Fibroblast of upper back skin (primary cell): ENCODE results near the gene CSTPP1.
"Not testable (repeated sequence)": the region's sequence is repeated elsewhere in the genome, so short reads cannot be mapped to it uniquely, and the experiment has no call there.

ENCODE experiments used
- DNase-seq: peaks from one replicate; pipeline ENCODE4 v3.0.0-alpha.2; 2013

Gene CSTPP1

DNA sequence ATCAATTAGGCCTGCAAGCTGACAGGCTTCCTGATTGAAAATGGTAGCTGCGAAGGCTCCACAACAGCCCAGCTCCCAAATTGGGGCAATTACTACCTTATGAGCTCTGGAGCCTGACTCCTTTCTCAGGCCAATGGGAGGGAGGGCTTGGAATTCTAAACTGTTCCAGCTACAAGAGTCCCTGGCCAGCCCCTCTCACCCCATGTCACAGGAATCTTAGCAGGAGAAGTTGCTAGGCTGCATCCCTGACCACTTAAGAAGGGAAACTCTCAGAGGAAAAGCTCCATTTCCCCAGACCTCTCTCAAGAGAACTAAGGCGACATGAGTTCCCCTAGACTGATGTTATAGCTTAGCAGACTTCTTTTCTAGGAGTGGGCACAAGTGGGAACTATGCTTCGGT is 23.1 kb upstream of the CSTPP1 start:
- DNase-seq: no peak

DNA sequence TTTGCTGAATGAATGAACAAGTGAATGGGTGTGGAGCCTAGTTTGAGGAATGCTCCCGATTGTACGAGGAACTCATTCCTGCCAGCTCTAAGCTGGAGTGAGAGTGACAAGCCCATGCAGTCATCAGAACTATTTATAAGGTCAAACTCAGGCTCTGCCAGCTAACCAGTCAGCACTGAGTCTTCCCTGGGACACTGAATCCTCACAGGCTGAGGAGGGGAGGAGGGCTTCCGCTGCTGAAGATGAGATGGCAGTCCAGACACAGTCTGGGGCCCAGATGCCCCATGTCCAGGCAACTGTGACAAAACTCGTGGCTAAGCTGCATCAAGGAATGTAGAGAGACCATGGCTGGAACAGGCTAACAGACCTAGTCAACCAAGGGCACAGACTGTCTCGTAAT is 22.2 kb upstream of the CSTPP1 start:
- DNase-seq: peak; percentile 40

DNA sequence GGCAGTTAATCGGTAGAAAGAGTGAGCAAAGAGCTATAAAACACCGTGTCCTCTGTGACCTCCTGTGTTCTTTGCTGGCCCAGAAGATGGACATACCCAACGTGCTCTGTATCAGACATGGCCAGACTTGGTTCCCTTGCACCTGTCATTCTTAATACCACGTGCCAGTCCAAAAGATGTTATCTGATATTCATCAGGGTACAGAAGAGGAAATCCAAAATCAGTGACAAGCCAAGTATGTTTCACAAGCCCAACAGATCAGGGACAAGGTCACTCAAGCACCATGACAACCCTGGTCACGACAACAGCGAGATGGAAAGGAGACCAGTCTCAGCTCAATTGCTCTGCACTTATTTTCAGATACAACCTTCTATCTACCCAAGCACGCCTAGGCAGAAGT is 21.7 kb upstream of the CSTPP1 start:
- no peak for DNase-seq

DNA sequence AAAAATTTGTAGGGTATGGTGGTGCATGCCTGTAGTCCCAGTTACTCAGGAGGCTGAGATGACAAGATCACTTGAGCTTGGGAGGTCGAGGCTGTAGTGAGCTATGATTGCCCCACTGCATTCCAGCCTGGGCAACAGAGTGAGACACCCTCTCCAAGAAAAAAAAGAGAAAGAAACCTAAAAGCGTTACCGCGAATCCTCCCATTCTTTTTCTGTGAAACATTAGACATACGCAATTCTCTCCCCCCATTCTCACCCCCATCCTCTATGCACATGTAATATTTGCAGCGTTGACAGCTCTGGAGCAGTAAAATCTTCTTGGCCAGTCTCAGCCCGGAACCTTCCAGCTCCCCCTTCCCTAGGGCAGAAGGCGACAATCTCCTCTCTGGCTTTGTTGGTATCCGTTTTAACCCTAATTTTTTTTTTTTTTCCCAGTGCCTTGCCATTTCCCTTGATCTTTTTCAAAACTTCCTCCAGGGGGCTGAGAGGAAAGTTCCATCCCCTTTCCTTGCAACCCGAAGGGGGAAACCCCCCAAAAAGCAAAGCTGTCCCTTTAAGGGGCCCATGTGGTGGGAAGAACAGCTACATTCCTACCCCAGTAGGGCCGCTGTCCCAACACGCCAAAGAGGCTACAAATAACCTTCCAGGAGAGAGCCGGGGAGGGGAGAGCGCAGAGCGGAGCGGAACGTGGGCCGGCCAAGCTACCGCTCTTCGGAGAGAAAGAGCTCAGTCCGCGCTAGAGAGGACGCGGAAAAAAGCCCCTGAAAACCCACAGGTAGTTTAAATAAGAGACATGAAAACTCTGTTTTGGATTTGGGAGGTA is 20.1 kb upstream of the CSTPP1 start:
- DNase-seq: peak; percentile 81

DNA sequence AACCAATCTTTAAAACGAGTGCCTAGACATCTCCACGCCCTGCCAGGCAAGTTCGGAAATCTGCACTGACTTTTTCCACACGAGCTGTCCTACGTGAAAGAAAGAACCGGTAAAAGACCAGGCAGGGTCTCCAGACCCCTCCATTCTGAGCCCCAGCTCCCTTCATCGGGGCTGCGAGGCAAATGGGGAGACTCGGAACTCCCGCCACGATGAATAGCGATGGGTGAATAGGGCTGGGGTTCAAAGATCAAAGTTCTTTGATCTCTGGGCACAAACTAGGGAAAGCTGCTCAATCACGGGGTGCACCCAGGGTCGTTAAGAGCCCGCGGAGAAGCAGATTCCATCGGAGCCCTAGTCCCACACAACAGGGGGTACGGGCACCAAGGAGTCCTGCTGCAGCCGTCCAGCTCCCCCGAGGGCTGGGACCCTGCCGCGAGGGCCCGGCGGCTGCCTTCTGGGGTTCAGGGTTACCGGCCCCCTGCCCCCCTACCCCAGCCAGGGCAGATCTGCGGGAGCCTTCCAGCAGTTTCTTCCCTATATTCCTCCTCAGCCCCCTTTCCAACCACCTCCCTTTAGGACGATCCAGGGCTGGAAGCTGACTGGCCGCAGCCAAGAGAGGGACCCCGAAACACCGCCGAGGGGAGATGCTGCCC is 19.3 kb upstream of the CSTPP1 start:
- no peak for DNase-seq

DNA sequence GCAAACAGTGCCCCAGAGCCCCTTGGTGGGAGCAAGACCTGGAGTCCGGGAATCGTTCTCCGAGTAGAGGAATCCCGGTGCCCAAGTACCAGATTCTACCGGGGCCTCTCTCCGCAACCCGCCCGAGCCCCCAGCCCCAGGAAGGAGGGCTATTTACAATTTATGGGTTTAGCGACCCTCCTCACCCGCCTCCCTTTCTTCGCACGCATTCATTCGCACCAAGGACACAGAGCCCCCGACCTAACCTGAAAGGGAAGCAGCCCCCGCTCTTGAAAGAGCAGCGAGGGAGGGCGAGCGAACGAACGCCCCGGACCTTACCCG is 18.8 kb upstream of the CSTPP1 start:
- no peak for DNase-seq

DNA sequence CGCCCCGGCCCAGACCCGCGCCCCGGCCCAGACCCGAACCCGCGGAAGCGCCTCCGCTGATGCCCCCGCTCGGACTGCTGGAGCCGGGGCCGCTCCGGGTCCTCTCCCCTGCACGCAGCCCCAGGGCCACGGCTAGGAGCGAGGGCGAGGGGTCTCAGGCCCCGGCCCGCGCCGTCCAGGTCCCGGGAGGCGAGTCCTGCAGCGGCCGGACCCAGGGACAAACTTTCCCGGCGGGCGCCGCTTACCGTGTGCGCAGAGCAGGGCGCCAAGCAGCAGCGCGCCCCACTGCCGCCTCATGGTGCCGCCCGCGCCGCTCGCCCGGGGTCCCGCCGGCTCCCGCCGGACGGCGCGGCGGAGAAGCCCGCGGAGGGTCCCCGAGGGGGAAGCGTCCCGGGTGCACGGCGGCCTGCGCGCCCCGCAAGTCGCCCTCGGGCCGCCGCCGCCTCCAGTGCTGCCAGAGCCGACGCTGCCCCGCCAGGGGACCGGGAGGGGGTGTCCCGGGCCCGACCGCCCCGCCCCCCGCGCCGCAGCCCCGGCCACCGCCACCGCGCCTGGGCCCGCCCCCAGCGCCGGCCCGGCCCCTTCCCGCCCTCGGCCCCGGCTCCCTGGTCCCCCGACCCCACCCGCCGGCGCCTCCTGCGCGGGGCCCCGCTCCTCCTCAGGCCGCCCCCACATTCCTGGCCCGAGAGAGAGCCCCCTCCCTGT is 18.3 kb upstream of the CSTPP1 start, which contains the start of gene LRP4:
TSS of gene LRP4 (minus strand) at position 468 of the 705 bp plus-strand sequence. CDS start at position 297, 171 bp downstream.
- peak; percentile 13 for DNase-seq

DNA sequence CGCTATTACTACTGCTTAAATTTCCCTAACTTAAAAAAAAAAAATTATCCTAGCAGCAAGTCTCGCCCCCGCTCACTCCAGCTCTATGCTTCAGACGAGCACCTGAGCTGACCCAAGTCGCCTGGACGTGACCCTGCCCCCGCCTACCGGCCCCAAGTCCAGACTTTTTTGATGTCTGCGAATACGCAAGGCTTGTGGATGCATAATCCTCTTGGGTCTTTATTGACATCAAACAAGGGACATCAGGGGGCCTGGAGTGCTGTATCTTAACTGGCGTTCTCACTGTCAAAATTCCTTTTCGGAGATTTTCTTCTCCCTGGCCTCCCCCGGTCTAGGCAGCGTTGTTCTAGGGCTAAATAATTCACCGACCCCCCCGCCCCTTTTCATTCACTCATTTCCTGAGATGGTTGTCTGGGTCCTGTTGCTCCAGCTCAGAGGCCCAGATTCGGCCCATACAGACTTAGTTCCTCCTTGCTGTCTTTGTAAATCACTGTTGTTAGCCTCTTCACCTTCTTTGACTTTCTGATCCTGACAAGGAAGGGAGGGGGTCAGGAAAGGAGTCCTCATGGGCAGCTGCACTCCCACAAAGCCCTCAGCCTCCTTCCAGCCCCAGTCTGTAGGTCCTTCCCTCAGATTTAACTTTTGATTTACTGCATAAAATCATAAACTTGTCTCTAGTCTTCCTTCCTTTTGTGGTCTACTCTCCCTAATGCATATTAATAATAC is 17.6 kb upstream of the CSTPP1 start:
- no peak for DNase-seq

DNA sequence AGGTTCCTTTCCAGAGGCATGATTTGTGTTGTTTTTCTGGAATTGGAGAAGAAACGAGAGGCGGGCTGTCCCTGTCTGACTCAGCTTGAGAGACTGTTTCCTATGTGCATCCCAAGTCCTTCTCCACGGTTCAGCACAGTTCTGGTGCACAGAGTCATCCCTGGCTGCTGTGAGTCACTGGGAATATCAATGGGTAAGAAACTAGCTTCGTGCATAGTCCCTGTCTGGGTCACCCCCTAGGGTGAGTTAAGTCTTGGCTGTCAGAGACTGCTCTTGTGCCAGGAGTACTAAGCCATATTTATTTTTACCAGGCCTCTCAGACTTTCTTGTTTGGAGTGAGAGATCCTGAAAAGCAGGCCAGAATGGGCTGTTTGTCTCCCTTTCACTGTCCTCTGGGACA is 15.8 kb upstream of the CSTPP1 start:
- DNase-seq: peak; percentile 98

DNA sequence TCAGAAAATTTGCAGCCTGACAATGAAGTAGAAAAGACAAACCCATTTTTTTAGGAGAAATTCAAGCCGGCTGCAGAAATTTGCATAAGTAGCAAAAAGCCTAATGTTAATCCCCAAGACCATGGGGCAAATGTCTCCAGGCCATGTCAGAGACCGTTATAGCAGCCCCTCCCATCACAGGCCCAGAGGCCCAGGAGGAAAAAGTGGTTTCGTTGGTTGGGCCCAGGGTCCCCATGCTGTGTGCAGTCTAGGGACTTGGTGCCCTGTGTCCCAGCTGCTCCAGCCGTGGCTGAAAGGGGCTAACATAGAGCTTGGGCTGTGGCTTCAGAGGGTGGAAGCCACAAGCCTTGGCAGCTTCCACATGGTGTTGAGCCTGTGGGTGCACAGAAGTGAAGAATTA is 8.6 kb upstream of the CSTPP1 start:
- DNase-seq: not testable (repeated sequence)

DNA sequence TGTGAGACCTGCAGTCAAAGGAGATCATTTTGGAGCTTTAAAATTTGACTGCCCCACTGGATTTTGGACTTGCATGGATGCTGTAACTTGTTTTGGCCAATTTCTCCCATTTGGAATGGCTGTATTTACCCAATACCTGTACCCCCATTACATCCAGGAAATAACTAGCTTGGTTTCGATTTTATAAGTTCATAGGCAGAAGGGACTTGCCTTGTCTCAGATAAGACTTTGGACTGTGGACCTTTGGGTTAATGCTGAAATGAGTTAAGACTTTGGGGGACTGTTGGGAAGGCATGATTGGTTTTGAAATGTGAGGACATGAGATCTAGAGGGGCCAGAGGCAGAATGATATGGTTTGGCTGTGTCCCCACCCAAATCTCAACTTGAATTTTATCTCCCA is 7.9 kb upstream of the CSTPP1 start:
- DNase-seq: not testable (repeated sequence)

DNA sequence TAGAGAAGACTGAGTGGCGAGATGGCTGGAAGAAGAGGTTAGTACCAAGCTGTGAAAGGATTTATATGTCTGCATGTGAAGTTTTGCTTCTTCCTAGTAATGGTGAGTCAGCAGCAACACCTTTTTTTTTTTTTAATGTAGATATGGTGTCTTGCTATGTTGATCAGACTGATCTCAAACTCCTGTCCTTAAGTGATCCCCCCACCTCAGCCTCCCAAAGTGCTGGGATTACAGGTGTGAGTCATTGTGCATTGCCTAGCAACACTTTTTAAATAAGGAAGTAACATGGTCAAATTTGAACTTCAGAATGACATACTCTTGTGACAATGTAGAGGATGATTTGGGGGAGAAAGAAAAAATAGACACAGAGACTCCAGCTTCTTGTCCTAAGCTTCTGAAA is 6.5 kb upstream of the CSTPP1 start:
- peak; percentile 68 for DNase-seq

DNA sequence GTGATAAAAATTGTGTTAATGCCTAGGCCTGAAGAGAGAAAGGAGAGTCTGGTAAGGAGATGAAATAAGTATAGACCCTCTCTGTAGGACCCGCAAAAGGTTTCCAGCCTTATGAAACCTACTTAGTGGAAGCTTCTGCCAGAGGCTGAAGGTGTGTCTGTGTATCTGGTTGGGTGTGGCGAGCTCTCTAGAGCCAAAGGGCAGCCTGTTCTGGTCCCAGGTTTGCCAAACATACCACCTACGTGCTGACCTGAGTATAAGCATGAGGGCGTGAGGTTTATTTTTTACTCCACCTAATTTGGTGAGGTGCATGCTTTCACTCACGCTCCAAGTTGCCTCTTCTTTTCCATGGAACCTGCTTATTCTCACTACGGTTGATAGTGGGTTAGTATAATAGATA is 5.6 kb downstream of the CSTPP1 start:
- no peak for DNase-seq

DNA sequence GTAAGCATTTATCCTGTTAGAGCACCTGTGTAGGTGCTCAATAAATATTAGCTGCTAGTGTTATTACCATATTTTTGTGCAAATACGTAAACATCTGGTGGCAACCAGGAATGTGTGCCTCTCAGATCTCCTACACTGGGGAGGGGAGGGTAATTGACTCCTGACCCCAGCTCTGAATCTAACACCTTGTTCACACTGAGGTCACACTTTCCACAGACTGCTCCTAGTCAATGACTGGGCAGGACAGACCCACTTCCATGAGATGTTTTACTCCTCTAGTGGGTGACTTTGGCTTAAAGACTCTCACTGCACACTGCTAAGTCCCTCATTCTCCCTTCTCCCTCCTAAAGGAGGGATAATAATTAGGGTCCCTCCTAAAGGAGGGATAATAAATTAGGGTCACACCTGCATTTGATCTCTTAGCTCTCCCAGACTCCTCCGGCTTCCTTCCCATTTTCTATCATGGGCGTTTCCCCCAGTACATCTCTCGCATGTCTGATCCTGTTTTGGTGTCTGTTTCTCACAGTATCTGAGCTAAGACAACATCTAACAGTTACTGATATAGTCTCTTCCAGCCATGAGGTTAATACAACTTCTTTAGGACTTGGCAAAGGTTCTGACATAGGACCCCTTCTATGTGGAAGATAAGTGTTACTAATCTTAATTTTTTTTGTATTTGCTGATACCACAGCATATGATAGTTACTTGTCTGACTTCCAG is 8.0 kb downstream of the CSTPP1 start:
- DNase-seq: no peak

DNA sequence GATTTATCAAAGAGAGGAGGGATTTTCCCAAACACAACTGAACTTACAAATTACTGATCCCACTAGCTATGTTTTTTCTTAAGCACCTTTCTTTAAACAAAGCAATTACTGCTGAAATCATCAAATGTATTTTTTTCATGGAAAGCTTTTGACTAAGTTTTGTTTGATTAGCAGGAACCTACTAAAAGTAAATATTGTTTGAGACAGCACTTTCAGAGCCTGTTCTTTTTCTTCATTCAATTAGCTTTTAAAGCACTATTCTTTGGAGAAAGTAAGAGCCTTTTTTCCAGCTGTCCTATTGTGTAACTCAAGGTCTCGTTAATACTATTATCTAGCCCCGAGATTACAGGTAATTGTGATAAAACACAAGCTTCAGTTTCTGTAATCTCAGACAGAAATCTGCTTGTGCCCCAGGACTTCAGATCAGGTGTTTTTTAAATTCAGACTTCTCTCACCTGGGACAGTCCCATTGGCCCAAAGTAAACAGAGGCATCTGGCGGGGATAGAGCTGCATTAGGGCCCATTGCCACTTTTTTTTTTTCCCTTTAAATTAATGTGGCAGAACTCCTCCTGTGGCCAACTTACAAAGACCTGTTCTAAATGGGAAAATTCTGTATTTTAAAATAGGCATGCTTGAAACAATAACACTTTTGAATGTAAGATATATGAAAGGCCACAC is 11.0 kb downstream of the CSTPP1 start:
- no peak for DNase-seq

DNA sequence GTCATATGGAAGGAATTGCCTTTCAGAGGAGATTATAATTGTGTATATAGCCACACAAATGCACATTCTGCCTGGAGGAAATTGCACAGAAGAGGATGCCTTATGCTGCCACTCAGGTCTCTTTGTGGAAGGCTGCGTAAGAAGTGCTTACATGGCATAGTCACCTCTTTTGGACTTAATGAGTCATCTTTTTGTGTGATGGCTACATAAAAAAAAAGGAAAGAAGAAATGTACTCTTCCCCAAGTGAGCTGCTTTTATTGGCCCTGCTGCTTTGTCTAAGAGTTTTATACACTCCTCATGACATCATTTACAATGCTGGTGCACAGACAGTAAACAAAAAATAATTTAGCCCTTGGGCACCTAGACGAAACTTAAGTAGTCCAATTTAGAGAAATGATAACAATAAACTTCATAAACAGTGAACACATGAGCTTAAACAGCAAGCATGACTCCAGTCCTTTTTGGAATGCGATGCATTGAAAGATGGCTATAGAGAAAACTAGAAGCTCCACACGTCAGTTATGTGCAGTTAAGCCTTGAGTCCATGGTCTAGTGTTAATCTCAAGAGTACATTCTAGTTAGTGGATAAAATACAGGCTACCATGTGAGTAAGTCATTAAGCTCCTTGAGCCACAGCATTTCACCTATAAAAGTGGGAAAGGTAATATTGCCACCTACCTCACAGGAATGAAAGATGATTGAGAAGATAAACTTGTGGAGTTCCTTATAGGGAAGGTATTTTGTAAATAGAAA is 12.0 kb downstream of the CSTPP1 start:
- peak; percentile 72 for DNase-seq

DNA sequence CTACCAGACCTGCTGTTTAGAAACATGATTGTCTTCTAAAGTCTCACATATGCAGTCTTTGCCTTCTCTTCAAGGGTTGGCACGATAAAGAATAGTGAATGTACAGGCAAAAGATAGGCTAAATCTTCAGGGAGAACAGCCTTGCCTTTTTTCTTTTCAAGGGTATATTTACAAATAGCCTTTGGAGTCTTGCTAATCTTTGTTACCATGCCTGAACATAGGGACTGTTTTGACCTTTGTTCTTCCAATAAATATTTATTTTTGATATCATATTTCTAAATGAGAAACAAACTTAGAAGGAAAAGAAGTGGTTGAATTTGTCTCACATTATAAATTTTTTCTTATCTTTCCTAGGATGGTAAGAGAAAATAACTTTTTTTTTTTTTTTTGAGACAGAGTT is 12.7 kb downstream of the CSTPP1 start:
- DNase-seq: no peak

DNA sequence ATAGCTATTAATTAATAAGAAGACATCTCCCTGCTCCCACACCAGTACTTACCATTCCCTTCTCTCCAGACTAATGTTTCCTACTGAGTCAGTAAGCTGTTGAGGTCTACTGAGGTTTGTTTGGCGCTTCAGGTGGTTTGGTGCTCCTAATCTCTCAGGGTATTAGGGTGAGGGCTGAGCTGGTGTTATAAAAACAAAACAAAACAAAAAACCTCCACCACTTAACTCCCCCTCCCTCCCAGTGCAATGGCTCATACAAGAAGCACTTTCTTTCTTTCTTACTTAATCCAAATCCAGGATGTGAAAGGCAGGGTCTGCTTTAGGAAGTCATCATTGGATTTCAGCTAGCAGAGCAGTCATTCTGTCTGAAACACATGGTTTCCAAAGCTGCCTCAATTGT is 15.3 kb downstream of the CSTPP1 start:
- no peak for DNase-seq

DNA sequence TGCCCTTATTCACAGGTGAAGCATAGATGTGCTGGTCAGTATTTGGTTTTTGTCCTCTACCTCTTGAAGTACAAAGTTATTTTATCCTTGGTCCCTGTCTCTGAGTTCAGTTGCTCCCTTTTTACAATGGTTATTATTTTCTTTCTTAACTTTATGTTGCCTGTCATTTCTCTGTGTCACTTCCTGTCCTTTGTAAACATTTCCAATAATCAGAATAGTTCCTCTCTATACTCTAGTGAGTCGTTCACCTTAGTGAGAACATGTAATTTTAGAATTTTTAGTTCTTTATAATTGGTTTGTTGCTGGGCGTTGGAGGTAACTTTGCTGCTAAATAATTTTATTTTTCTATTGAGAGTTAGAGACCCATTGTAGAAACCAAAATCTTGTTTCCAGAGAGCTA is 16.0 kb downstream of the CSTPP1 start:
- no peak for DNase-seq

DNA sequence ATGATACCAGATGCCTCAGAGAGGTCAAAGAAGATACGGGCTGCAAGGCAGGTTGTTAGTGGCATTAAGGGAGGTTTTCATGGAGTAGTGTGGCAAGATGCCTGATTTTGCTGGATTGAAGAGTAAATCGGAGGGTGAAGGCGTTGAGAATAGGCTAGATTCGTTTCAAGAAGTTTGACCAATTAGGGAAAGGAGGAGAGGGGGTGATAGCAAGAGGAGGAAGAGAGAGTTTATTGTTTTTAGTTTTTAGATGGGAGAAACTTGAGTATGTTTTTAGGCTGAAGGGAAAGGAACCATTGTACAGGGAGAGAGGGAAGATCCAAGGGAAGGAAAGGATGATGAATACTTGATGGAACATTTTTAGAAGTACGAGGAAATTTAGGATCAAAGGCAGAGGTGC is 16.5 kb downstream of the CSTPP1 start:
- DNase-seq: no peak

DNA sequence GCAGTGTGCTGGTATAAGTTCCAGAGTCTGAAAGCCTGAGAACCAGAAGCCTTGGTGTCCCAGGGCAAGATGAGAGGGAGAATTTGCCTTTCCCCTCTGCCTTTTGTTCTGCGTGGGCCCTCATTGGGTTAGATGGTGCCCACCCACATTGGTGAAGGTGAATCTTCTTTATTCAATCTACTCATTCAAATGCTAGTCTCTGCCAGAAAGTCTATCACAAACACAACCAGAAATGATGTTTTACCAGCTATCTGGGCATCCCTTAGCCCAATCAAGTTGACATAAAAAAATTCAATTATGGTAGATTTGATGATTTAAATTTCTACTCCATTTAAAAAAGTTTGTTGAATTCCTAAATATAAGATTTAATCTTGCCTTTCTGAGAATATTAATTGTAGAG is 22.2 kb downstream of the CSTPP1 start:
- no peak for DNase-seq
